BLaER1 (cell line): ENCODE results near the gene GORAB.

ENCODE experiments used
- H3K27ac ChIP-seq: shearing (Covaris generic); formaldehyde crosslinking; 2 replicates; pipeline ENCODE4 v1.8.1; 2022
- H3K27me3 ChIP-seq: shearing (Covaris generic); formaldehyde crosslinking; 2 replicates; pipeline ENCODE4 v1.8.1; 2022
- H3K36me3 ChIP-seq: shearing (Covaris generic); formaldehyde crosslinking; 2 replicates; pipeline ENCODE4 v1.8.1; 2022
- H3K4me1 ChIP-seq: shearing (Covaris generic); formaldehyde crosslinking; 2 replicates; pipeline ENCODE4 v1.8.1; 2022
- H3K4me2 ChIP-seq: shearing (Covaris generic); formaldehyde crosslinking; 2 replicates; pipeline ENCODE4 v1.8.1; 2022
- H3K4me3 ChIP-seq: shearing (Covaris generic); formaldehyde crosslinking; 2 replicates; pipeline ENCODE4 v1.8.1; 2022
- H3K9ac ChIP-seq: shearing (Covaris generic); formaldehyde crosslinking; 2 replicates; pipeline ENCODE4 v1.8.1; 2022
- H3K9me3 ChIP-seq: shearing (Covaris generic); formaldehyde crosslinking; 2 replicates; pipeline ENCODE4 v1.8.1; 2022
- H4K20me1 ChIP-seq: shearing (Covaris generic); formaldehyde crosslinking; 2 replicates; pipeline ENCODE4 v1.8.1; 2022
- Cebpa-rat ChIP-seq: shearing (Covaris generic); IDR thresholded peaks from 2 replicates; pipeline ENCODE4 v1.8.1; 2022

The GORAB gene

GRCh38 chr1:170601866-170602265 lies 69.9 kb downstream of the GORAB start:
- H3K4me3 ChIP-seq = no peak overlapping the region
- TF ChIP-seq Cebpa-rat = no peak
- no peaks in the 10 kb centered on the region for H3K4me1 ChIP-seq
- H3K27me3 ChIP-seq = no peaks in the 10 kb centered on the region
- no peak overlapping the region for H3K9ac ChIP-seq
- no peaks in the 10 kb centered on the region for H4K20me1 ChIP-seq
- no peaks in the 10 kb centered on the region for H3K36me3 ChIP-seq
- H3K27ac ChIP-seq = no peak overlapping the region
- peaks cover 20% of the 10 kb centered on the region for H3K9me3 ChIP-seq
- no peak overlapping the region for H3K4me2 ChIP-seq
